HUES48 (cell line): Measurements from ENCODE around the gene CACTIN.
"Not testable (repeated sequence)": the region's sequence is repeated elsewhere in the genome, so short reads cannot be mapped to it uniquely, and the experiment has no call there.

Source experiments
- H3K27ac ChIP-seq: one replicate; pipeline ENCODE4 v1.7.0; 2013; ENCODE audit warnings: low read depth, low read length, inconsistent platforms
- H3K27me3 ChIP-seq: 2 replicates; pipeline ENCODE4 v1.6.1; 2013; ENCODE audit warnings: mild to moderate bottlenecking, low read length; ENCODE audit not compliant: control insufficient read depth, insufficient read depth
- H3K36me3 ChIP-seq: 2 replicates; pipeline ENCODE4 v1.6.1; 2013; ENCODE audit warnings: low read length; ENCODE audit not compliant: control insufficient read depth, insufficient read depth
- H3K4me1 ChIP-seq: 2 replicates; pipeline ENCODE4 v1.6.1; 2013; ENCODE audit warnings: mild to moderate bottlenecking, low read length; ENCODE audit not compliant: control insufficient read depth, insufficient read depth
- H3K4me3 ChIP-seq: 2 replicates; pipeline ENCODE4 v1.5.1; 2013; ENCODE audit warnings: mild to moderate bottlenecking, low read depth, low read length
- H3K9ac ChIP-seq: 2 replicates; pipeline ENCODE4 v1.6.1; 2013; ENCODE audit warnings: mild to moderate bottlenecking, low read depth, low read length, moderate library complexity
- H3K9me3 ChIP-seq: 2 replicates; pipeline ENCODE4 v1.6.1; 2013; ENCODE audit warnings: low read length; ENCODE audit not compliant: control insufficient read depth, insufficient read depth

The CACTIN gene

DNA sequence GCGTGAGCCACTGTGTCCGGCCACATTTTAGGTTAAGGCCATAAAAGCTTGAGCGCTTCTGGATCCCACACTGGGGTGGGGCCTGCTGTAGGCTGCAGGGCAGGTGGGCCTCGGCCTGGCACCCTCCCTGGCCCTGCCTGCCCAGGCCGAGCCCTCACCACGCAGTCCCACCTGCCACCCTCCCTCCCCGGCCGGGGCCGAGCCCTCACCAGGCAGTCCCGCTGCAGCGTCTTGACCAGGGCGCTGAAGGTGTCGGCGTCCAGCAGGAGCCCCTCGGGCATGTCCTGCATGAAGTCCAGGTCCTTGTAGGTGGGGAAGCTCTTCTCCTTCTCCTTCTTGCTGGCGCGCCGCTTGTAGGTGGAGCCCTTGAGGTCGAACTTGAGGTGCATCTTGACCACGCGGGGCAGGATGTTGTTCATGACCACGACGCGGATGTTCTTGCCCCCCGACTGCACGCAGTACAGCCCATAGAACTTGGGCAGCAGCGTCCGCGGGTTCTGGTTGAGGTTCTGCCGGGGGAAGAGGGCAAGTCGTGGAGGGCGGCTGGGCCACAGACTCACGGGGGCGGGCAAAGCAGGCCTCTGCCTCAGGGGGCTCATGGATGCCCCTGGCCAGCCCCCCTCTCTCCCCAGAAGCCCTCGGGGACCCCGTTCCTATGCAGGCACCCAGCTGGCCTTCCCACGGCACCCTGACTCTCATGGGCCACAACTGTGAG lies 26.6 kb upstream of the CACTIN start:
- Histone ChIP-seq H3K36me3 (peaks cover 48% of the 10 kb centered on the region), H3K27ac (no peak overlapping the region), H3K4me1 (no peaks in the 10 kb centered on the region), H3K9ac (no peak overlapping the region), H3K9me3 (no peaks in the 10 kb centered on the region), H3K4me3 (no peak overlapping the region), H3K27me3 (no peaks in the 10 kb centered on the region)

DNA sequence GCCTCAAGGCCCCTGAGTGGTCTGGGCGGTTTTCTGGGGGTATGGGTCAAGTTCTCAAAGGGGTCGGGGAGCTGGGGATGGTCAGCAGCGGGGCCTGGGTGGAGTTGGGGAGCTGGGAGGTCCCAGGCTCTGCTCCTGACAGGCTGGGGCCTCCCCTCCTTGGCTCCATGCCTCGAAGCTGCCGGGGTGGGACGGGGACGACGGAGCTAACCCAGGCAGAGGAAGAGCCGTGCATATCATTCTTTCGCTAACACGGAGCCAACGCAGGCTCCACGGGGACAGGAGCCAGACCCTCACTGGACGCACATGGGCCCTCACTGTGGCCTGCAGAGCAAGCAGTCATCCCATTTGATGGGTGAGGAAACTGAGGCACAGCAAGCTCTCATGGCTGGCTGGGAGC lies 25.8 kb upstream of the CACTIN start:
- H3K27ac ChIP-seq: no peak overlapping the region
- no peaks in the 10 kb centered on the region for H3K4me1 ChIP-seq
- no peak overlapping the region for H3K9ac ChIP-seq
- H3K4me3 ChIP-seq: no peak overlapping the region
- no peaks in the 10 kb centered on the region for H3K27me3 ChIP-seq
- peaks cover 40% of the 10 kb centered on the region for H3K36me3 ChIP-seq
- H3K9me3 ChIP-seq: no peaks in the 10 kb centered on the region

DNA sequence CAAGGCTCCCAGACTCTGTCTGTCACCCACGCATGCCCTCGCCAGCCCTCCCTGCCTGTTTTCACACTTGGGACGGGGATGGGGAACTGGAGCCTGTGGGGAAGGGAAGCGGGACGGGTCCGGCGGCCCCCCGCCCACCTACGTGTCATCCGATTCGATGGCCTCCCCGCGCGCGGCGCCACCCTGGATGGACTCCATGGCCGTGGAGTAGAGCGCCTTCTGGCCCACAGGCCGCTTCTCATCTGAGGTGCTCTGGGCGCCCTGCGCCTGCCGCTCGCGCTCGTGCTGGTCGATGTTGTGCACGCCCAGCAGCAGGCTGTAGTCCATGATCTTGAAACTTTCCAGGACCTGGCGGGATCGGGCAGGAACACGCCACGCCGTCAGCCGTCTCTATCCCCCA lies 25.1 kb upstream of the CACTIN start:
- no peaks in the 10 kb centered on the region for H3K27me3 ChIP-seq
- no peak overlapping the region for H3K9ac ChIP-seq
- peaks cover 34% of the 10 kb centered on the region for H3K36me3 ChIP-seq
- no peaks in the 10 kb centered on the region for H3K9me3 ChIP-seq
- no peak overlapping the region for H3K4me3 ChIP-seq
- no peaks in the 10 kb centered on the region for H3K4me1 ChIP-seq
- no peak overlapping the region for H3K27ac ChIP-seq

DNA sequence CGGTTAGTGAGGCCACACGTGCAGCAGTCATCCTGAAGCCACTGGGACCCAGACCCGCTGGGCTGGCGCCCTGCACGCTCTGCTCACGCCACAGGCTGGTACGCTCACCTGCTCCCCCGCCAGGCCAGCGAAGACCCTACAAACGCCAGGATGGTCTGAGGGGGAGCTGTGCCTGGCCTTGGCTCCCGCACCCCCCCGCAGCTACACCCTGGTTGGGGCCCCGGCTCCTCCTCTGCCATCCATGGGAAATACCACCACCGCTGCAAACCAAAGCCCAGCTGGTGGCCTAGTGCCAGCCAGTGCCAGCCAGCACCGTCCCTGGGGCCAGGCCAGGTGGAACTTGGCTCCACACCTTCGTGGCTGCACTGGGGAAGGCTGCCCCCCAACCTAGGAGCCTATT lies 23.3 kb upstream of the CACTIN start:
- peaks cover 34% of the 10 kb centered on the region for H3K36me3 ChIP-seq
- no peaks in the 10 kb centered on the region for H3K9me3 ChIP-seq
- H3K27me3 ChIP-seq: no peaks in the 10 kb centered on the region
- no peak overlapping the region for H3K4me3 ChIP-seq
- H3K4me1 ChIP-seq: no peaks in the 10 kb centered on the region
- H3K9ac ChIP-seq: no peak overlapping the region
- no peak overlapping the region for H3K27ac ChIP-seq

DNA sequence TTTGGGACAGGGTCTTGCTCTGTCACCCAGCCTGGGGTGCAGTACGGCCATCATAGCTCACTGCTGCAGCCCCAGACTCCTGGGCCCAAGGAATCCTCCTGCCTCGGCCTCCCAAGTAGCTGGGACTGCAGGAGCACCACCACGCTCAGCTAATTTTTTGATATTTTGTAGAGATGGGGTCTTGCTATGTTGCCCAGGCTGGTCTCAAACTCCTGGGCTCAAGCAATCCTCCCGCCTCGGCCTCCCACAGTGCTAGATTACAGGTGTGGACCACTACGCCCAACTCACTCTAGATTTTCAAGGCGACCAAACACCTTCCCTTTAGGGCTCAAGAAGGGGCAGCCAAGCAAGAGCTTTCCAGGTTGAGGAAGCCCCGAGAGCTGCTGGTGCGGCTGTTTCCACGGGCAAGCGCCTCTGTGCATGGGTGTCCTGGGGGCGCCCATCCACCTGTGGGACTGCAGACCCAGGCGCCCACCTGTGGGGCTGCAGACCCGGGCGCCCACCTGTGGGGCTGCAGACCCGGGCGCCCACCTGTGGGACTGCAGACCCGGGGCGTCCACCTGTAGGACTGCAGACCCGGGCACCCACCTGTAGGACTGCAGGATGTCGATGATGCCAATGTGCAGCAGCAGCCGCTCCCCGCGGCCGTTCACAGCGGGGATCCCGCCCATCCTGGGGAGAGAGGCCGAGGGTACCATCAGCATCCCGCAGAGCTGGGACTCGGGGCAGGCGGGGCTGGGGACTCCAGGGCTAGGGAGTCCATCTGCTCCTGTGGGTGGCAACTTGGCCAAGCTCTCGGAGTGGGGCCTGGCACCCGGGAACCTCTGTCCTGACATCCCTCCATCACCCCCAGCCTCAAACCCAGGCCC lies 21.7 kb upstream of the CACTIN start:
- Histone ChIP-seq H3K36me3 (peaks cover 39% of the 10 kb centered on the region), H3K27ac (no peak overlapping the region), H3K27me3 (no peaks in the 10 kb centered on the region)

DNA sequence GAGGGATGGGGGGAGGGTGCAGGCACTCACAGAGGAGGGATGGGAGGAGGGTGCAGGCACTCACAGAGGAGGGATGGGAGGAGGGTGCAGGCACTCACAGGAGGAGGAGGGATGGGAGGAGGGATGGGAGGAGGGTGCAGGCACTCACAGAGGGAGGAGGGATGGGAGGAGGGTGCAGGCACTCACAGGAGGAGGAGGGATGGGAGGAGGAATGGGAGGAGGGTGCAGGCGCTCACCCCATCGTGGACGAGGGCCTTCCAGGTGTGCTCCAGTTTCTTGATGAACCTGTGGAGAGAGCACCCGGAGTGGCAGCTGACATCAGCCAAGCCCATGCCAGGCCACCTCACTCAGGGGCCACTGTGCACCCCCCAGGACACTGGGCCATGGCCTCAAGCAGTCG lies 20.5 kb upstream of the CACTIN start:
- not testable (repeated sequence) for H3K4me1 ChIP-seq, H3K27me3 ChIP-seq, H3K9me3 ChIP-seq, H3K9ac ChIP-seq, H3K4me3 ChIP-seq, H3K27ac ChIP-seq
- peaks cover 32% of the 10 kb centered on the region for H3K36me3 ChIP-seq

More for the DNA sequence above, 21.7 kb upstream of the CACTIN start:
- Histone ChIP-seq H3K4me3 (no peak overlapping the region), H3K9me3 (no peaks in the 10 kb centered on the region), H3K4me1 (no peaks in the 10 kb centered on the region), H3K9ac (no peak overlapping the region)

DNA sequence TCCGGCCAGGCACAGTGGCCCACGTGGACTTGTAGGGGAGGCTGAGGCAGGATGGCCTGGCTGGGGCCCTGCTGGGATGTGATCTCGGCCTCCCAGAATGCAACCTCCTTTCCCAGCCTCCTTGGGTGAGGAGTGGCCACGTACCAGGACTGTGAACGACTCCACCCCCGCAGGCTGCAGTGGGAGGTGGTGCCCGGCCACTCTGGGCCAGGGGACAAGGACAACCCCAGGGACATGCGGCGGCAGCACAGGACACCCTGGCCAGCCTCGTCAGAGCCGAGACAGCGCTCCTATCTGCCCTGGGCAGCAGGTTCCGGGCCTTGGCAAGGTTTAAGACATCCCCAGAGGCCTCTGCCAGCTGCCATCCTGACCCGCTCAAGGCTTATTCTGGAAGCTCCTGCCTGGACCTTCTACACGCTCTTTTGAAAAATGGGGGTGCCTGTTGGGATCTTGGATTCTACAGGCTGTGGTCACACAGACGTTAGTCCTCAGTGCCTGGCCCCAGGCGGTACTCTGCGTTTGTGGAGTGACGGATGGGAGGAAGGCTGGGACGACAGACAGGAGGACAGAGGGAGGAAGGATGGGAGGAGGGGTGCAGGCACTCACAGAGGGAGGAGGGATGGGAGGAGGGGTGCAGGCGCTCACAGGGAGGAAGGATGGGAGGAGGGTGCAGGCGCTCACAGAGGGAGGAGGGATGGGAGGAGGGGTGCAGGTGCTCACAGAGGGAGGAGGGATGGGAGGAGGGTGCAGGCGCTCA lies 19.9 kb upstream of the CACTIN start:
- Histone ChIP-seq H3K27me3 (no peaks in the 10 kb centered on the region), H3K9ac (no peak overlapping the region), H3K4me3 (no peak overlapping the region), H3K9me3 (no peaks in the 10 kb centered on the region), H3K4me1 (no peaks in the 10 kb centered on the region), H3K36me3 (peaks cover 33% of the 10 kb centered on the region), H3K27ac (no peak overlapping the region)

DNA sequence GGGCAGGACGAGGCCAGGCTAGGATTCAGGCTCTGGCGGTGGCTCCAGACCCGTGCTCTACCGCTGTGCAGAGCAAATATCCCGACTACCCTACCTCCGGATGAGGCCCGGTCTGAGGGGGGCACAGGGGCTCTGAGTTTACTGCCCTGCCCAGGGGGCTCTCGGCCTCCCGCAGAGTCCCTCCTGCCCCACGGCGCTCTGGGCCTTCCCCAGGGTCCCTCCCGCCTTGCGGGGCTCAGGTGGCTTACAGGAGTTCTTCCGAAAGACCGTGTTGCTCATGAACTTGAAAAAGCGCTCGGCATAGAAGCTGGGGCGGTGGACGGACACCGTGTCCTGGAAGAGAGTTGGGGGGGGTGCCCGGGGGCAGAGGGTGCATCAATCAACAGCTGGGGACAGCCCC lies 19.1 kb upstream of the CACTIN start:
- Histone ChIP-seq H3K9ac (no peak overlapping the region), H3K27ac (no peak overlapping the region), H3K27me3 (no peaks in the 10 kb centered on the region), H3K4me3 (no peak overlapping the region), H3K36me3 (peaks cover 32% of the 10 kb centered on the region), H3K4me1 (no peaks in the 10 kb centered on the region), H3K9me3 (no peaks in the 10 kb centered on the region)

DNA sequence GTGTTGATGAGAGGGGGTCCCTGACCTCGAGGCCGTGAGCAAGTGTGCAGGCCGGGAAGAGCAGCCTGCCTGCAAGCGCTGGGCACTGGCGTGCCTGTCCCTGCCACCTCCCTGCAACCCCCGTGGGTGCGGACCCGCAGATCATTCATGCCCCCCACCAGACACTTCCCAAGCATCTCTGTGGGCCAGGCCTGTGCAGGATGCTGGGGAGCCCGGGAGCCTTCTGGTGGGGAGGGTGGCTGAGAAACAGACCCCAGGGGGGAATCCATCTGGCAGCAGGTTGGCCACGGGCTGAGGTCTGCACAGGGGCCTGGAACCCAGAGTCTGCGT lies 18.4 kb upstream of the CACTIN start:
- H3K9me3 ChIP-seq: no peaks in the 10 kb centered on the region
- H3K27ac ChIP-seq: no peak overlapping the region
- H3K27me3 ChIP-seq: no peaks in the 10 kb centered on the region
- H3K4me1 ChIP-seq: no peaks in the 10 kb centered on the region
- H3K4me3 ChIP-seq: no peak overlapping the region
- H3K36me3 ChIP-seq: peaks cover 32% of the 10 kb centered on the region
- no peak overlapping the region for H3K9ac ChIP-seq

DNA sequence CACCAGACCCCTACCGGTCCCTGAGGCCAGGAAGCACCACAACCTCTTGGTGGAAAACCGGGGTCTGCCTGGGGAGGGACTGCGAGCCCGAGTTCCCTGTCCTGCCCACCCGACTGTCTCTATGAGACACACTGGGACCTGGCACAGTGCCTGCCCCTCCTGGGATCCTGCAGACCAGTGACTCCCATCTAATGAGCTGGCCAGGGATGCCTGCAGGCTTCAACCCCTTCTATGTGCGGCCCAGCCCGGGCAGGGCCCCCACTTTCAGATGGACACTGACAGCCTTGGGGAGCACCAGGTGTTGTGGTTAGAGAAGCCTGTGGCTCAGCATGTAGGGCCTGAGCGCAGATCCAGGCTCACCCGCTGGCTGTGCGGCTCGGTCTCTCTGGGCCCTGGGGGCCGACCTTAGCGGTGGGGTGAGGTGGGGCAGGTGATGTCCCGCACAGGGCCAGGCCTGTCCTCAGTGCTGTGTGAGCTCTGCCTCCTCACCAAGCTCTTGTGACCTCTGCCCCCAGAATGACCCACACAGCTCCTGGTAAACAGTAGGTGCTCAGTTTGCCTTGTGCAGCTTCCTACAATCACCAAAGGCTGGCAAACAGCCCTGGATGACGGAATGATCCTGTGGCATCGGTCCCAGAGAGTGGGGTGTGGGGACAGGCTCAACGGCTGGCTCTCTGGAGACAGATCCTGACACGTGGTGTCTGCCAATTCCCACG lies 17.9 kb upstream of the CACTIN start:
- Histone ChIP-seq H3K4me1 (no peaks in the 10 kb centered on the region), H3K27me3 (no peaks in the 10 kb centered on the region), H3K27ac (no peak overlapping the region), H3K4me3 (no peak overlapping the region), H3K9ac (no peak overlapping the region), H3K36me3 (peaks cover 37% of the 10 kb centered on the region), H3K9me3 (no peaks in the 10 kb centered on the region)
